CD4-positive, CD25-positive, alpha-beta regulatory T cell (primary cell): ENCODE results near the gene PLCB4. TPM values are rescaled to one million over a fixed set of nuclear protein-coding genes. Genes with fewer than 3 reads are reported as not detected.

Source experiments
- ATAC-seq, 2 donors: fragments of 150-1000 bp; cut with Tn5 transposase; one replicate each; pipeline ENCODE4 v1.10.0; 2021; ENCODE audit warnings: low read depth in 2 of 2, moderate number of reproducible peaks in 2 of 2, moderate library complexity in 1 of 2
- DNase-seq, 3 donors: peaks; one replicate each; pipeline versions ENCODE4 v3.0.0 to v3.0.0-alpha.2; 2012 to 2022; ENCODE audit warnings: mixed read lengths in 1 of 3
- H3K27ac ChIP-seq: one replicate; pipeline ENCODE4 v1.7.0; 2013; ENCODE audit warnings: mild to moderate bottlenecking, low read length; ENCODE audit not compliant: insufficient read depth, poor library complexity, severe bottlenecking
- H3K27me3 ChIP-seq: one replicate; pipeline ENCODE4 v1.7.0; 2013; ENCODE audit warnings: low read length; ENCODE audit not compliant: control insufficient read depth, insufficient read depth
- H3K36me3 ChIP-seq: one replicate; pipeline ENCODE4 v1.7.0; 2013; ENCODE audit warnings: mild to moderate bottlenecking, low read length, moderate library complexity; ENCODE audit not compliant: control insufficient read depth, insufficient read depth
- H3K4me1 ChIP-seq: 2 replicates; pipeline ENCODE4 v1.7.0; 2013; ENCODE audit warnings: mild to moderate bottlenecking, low read length; ENCODE audit not compliant: insufficient read depth, control insufficient read depth, poor library complexity, severe bottlenecking
- H3K4me3 ChIP-seq: one replicate; pipeline ENCODE4 v1.7.0; 2013; ENCODE audit warnings: low read depth, mild to moderate bottlenecking, low read length, moderate library complexity
- H3K9me3 ChIP-seq, 2 experiments: 1 replicate in 1 of 2; 2 replicates in 1 of 2; pipeline ENCODE4 v1.7.0; 2013; ENCODE audit warnings: low read length in 2 of 2, mild to moderate bottlenecking in 1 of 2, moderate library complexity in 1 of 2; ENCODE audit not compliant: control insufficient read depth in 2 of 2
- H3K27ac Mint-ChIP-seq, 3 donors: one replicate each; pipeline ENCODE4 v1.8.0; 2020 to 2022; ENCODE audit warnings: mild to moderate bottlenecking in 3 of 3, mixed read lengths in 3 of 3, moderate library complexity in 2 of 3
- H3K27me3 Mint-ChIP-seq: one replicate; pipeline ENCODE4 v1.8.0; 2022; ENCODE audit warnings: mild to moderate bottlenecking, mixed read lengths
- H3K36me3 Mint-ChIP-seq: one replicate; pipeline ENCODE4 v1.8.0; 2020; ENCODE audit warnings: mixed read lengths
- H3K4me1 Mint-ChIP-seq, 4 donors: one replicate each; pipeline ENCODE4 v1.8.0; 2020 to 2022; ENCODE audit warnings: mixed read lengths in 4 of 4, mild to moderate bottlenecking in 1 of 4
- H3K4me3 Mint-ChIP-seq, 4 donors: one replicate each; pipeline ENCODE4 v1.8.0; 2020 to 2022; ENCODE audit warnings: mild to moderate bottlenecking in 4 of 4, mixed read lengths in 4 of 4, moderate library complexity in 3 of 4
- H3K9me3 Mint-ChIP-seq, 7 donors: one replicate each; pipeline ENCODE4 v1.8.0; 2020 to 2022; ENCODE audit warnings: mixed read lengths in 7 of 7, mild to moderate bottlenecking in 3 of 7, moderate library complexity in 2 of 7
- polyA plus RNA-seq, 4 donors: library from polyadenylated mRNA; unstranded; fragments of 300-500 nt; fragmentation: Illumina TruSeq; gene quantifications; one replicate each; pipeline ENCODE4 v1.2.3, GENCODE V29; 2021
- total RNA-seq: library from RNA; stranded (reverse); gene quantifications from one replicate; pipeline ENCODE4 v1.2.3, GENCODE V29; 2022

PLCB4 gene
- total and polyA plus RNA-seq, 5 donors from 2014 or later: 0.94 TPM; not detected in 4

GRCh38 chr20:9319687-9320384 is 250.9 kb downstream of the PLCB4 start:
- no peaks in the 10 kb centered on the region for H3K9me3 ChIP-seq
- Mint-ChIP-seq H3K4me1 (peaks cover 0 to 3% (median 0%) of the 10 kb centered on the region in 4 donors), H3K36me3 (no peaks in the 10 kb centered on the region), H3K27ac (no peak overlapping the region), H3K27me3 (no peaks in the 10 kb centered on the region), H3K4me3 (peak overlapping the region in 1 of 4 donors; percentile 44), H3K9me3 (peaks cover 0 to 6% (median 2%) of the 10 kb centered on the region in 7 donors)
- no peaks in the 10 kb centered on the region for H3K4me1 ChIP-seq
- ATAC-seq (no peak), DNase-seq (peak in 1 of 3 donors; percentile 16)
- no peak overlapping the region for H3K27ac ChIP-seq
- no peaks in the 10 kb centered on the region for H3K36me3 ChIP-seq
- no peaks in the 10 kb centered on the region for H3K27me3 ChIP-seq
- peak overlapping the region; percentile 16 for H3K4me3 ChIP-seq

DNA sequence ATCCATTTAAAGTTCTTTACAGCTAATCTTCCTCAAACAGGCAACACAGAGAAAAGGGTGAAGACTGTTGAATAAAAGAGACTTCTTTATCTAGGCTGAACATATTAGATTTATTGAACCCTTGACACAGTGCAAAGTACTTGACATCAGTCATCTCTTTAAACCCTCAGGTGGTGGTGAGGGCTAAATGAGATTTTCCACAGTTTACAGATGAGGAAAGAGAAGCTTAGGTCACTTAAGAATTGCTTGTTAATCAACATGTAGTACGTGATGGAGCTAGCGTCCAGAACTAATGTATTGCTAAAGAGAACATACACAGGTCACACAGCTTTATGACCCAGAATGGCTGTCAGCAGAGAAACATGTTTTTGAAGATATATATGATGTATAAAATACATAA is 252.1 kb downstream of the PLCB4 start:
- H3K27me3 Mint-ChIP-seq: no peaks in the 10 kb centered on the region
- H3K36me3 Mint-ChIP-seq: no peaks in the 10 kb centered on the region
- Histone ChIP-seq H3K4me1 (no peaks in the 10 kb centered on the region), H3K36me3 (no peaks in the 10 kb centered on the region), H3K9me3 (no peaks in the 10 kb centered on the region), H3K27ac (no peak overlapping the region), H3K4me3 (no peak overlapping the region), H3K27me3 (no peaks in the 10 kb centered on the region)
- no peak overlapping the region for H3K4me3 Mint-ChIP-seq
- no peak for ATAC-seq
- H3K9me3 Mint-ChIP-seq: peaks cover 0 to 6% (median 0%) of the 10 kb centered on the region in 7 donors
- DNase-seq: no peak
- no peak overlapping the region for H3K27ac Mint-ChIP-seq
- H3K4me1 Mint-ChIP-seq: peaks cover 0 to 3% (median 0%) of the 10 kb centered on the region in 4 donors

DNA sequence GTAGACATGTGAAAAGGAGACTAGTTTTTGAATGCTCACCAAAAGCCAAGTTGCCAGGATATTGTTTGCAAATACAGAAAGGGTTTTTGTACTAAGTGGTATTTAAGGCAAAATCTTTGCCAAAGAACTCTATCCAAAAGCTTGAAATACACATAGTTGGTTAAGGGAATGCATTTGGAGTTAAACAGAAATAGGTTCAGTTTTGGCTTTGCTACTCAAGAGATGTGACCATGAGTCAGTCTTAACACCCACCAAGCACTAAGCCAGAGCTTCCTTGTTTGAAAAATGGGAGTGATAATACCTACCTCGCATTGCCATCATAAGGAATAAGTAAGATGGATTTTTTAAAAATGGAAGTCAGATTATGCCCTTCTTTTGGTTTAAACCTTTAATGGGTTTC is 253.8 kb downstream of the PLCB4 start:
- Histone ChIP-seq H3K27ac (no peak overlapping the region), H3K27me3 (no peaks in the 10 kb centered on the region), H3K4me3 (no peak overlapping the region), H3K36me3 (no peaks in the 10 kb centered on the region), H3K9me3 (no peaks in the 10 kb centered on the region), H3K4me1 (no peaks in the 10 kb centered on the region)
- peaks cover 0 to 6% (median 5%) of the 10 kb centered on the region in 7 donors for H3K9me3 Mint-ChIP-seq
- H3K4me3 Mint-ChIP-seq: no peak overlapping the region
- ATAC-seq (no peak), DNase-seq (no peak)
- no peak overlapping the region for H3K27ac Mint-ChIP-seq
- H3K27me3 Mint-ChIP-seq: no peaks in the 10 kb centered on the region
- no peaks in the 10 kb centered on the region for H3K36me3 Mint-ChIP-seq
- H3K4me1 Mint-ChIP-seq: peaks cover 0 to 3% (median 0%) of the 10 kb centered on the region in 4 donors

DNA sequence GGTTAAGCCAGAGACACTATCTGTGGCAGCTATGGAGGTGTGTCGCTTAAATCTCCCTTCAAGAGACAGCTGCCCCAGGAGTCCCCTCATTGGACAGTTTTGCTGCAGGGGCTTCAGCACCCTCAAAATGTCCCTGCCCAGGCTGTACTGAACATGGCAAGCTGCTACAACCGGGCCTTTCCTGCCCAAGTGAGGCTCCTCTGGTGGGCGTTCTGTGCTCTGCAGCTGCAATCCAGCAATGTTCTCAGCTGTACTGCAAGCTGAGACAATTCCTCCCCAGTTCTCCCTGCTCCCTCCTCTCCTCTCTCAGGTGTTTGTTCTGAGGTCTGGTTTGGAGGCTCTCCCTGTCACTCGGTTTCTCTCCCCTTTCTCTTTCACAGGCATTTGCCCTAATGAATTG is 254.7 kb downstream of the PLCB4 start:
- H3K4me1 Mint-ChIP-seq: peaks cover 0 to 3% (median 0%) of the 10 kb centered on the region in 4 donors
- H3K4me3 Mint-ChIP-seq: no peak overlapping the region

DNA sequence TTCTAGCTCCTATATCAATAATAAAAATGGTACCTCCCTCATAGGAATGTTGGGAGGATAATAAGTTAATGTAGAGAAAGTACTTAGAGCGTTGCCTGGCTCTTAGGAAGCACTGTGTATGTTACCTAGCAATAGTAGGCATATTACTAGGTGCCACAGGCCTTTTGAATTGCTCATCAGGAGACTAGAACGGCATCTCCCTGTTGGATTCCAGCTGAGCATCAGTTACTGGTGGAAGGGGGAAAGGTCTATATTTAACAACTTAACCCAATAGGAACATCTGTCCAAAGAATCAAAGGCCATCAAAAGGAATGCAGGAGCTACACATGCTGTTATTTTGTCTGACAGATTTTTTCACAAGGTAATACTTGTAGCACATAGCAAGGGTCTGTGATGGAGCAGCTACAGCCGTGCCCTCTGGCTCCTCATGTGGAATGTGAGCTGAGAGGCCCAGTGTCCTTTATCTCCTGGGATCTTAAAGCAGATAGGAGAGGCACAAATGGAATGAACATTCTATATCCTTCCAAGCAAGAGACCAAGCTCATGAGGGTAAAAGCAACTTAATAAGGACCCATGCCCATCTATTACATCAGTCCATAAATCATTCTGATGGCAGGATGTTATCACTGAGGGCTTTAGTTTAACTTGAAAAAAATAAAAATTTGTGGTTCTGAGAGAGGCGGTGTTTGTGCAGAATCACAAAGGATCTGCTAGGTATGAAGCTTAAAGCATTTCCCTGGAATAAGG is 260.6 kb downstream of the PLCB4 start:
- no peaks in the 10 kb centered on the region for H3K27me3 ChIP-seq
- no peak for DNase-seq
- H3K36me3 ChIP-seq: no peaks in the 10 kb centered on the region
- Mint-ChIP-seq H3K27me3 (no peaks in the 10 kb centered on the region), H3K36me3 (no peaks in the 10 kb centered on the region), H3K4me1 (no peaks in the 10 kb centered on the region), H3K27ac (no peak overlapping the region), H3K4me3 (no peak overlapping the region), H3K9me3 (peaks cover 0 to 6% (median 3%) of the 10 kb centered on the region in 7 donors)
- H3K4me1 ChIP-seq: no peaks in the 10 kb centered on the region
- no peak for ATAC-seq
- no peak overlapping the region for H3K4me3 ChIP-seq
- H3K9me3 ChIP-seq: no peaks in the 10 kb centered on the region
- H3K27ac ChIP-seq: no peak overlapping the region

More for the DNA sequence above, 254.7 kb downstream of the PLCB4 start:
- H3K27me3 ChIP-seq: no peaks in the 10 kb centered on the region
- H3K27ac Mint-ChIP-seq: no peak overlapping the region
- DNase-seq (no peak), ATAC-seq (no peak)
- no peaks in the 10 kb centered on the region for H3K36me3 ChIP-seq
- H3K9me3 ChIP-seq: no peaks in the 10 kb centered on the region
- no peak overlapping the region for H3K4me3 ChIP-seq
- no peaks in the 10 kb centered on the region for H3K36me3 Mint-ChIP-seq
- H3K4me1 ChIP-seq: no peaks in the 10 kb centered on the region
- H3K9me3 Mint-ChIP-seq: peaks cover under 1 to 6% (median 3%) of the 10 kb centered on the region in 7 donors
- no peak overlapping the region for H3K27ac ChIP-seq
- H3K27me3 Mint-ChIP-seq: no peaks in the 10 kb centered on the region

DNA sequence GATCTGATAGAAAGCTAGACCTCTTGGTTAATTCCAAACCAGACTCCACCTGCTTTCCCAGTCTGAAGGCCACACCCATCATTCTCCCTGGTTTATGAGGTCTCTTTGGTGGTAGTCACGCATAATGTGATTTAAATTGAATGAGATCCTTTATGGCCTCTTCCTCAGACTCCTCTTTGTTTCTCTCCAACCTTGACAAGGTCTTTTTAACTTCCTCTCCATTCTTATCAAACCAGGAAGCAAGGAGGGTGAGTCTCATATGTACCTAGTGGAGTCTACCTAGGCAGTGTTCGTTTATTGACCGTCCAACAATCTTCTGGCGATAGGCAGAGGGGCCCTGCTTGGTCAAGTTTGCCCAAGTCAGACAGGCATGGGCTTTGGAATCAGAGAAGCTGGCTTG is 261.3 kb downstream of the PLCB4 start:
- H3K4me1 ChIP-seq: no peaks in the 10 kb centered on the region
- no peaks in the 10 kb centered on the region for H3K27me3 ChIP-seq
- Mint-ChIP-seq H3K27me3 (no peaks in the 10 kb centered on the region), H3K4me1 (no peaks in the 10 kb centered on the region), H3K36me3 (no peaks in the 10 kb centered on the region), H3K27ac (no peak overlapping the region), H3K4me3 (no peak overlapping the region), H3K9me3 (peaks cover 0 to 6% (median 3%) of the 10 kb centered on the region in 7 donors)
- no peak for DNase-seq
- no peak overlapping the region for H3K27ac ChIP-seq
- no peaks in the 10 kb centered on the region for H3K36me3 ChIP-seq
- no peak overlapping the region for H3K4me3 ChIP-seq
- ATAC-seq: no peak
- H3K9me3 ChIP-seq: no peaks in the 10 kb centered on the region

DNA sequence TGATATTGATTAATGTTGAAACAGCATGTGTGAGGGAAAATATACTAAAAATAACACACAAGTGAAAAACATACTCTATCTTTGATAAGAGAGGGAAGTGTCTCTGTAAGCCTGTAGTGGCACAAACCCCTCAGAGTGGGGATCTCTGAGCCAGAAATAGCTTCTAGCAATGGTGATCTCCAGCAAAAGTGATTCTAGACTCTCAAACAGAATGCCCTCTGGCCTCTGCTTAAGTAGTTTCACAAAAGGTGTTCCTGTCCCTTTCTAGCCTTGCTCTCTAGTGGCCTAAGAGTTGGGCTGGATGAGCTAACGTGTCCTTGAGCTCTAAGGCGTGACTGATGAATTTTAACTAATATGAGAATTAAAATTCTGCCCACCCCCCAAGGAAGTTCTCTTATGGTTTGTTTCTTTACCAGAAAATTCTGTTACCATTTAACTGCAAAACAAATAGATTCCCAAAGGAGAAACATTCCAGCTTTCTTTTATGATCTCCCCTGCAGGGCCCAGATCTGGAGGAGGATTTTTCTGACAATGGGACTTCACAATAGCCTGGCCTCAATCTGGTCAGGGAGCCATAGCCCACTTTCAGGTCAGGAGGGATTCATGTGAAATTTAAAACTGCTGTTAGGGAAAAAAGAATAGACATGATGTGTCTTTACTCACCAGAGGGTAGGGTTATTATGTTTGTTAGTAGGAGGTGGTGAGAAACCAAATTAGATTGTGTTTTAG is 263.0 kb downstream of the PLCB4 start:
- ATAC-seq: no peak
- H3K4me3 Mint-ChIP-seq: no peak overlapping the region
- H3K4me1 ChIP-seq: no peaks in the 10 kb centered on the region
- no peak for DNase-seq
- H3K27me3 Mint-ChIP-seq: no peaks in the 10 kb centered on the region
- H3K9me3 ChIP-seq: no peaks in the 10 kb centered on the region
- H3K27ac Mint-ChIP-seq: no peak overlapping the region
- no peaks in the 10 kb centered on the region for H3K27me3 ChIP-seq
- H3K36me3 ChIP-seq: no peaks in the 10 kb centered on the region
- H3K36me3 Mint-ChIP-seq: no peaks in the 10 kb centered on the region
- peaks cover 0 to 5% (median 0%) of the 10 kb centered on the region in 7 donors for H3K9me3 Mint-ChIP-seq
- no peaks in the 10 kb centered on the region for H3K4me1 Mint-ChIP-seq
- no peak overlapping the region for H3K4me3 ChIP-seq
- H3K27ac ChIP-seq: no peak overlapping the region
